ENCODE data around the gene CBX3. TPM values are rescaled to one million over a fixed set of nuclear protein-coding genes. Genes with fewer than 3 reads are reported as not detected.

CBX3 gene
- total RNA-seq, 2 experiments from 2014 or later: 252 to 364 TPM

DNA sequence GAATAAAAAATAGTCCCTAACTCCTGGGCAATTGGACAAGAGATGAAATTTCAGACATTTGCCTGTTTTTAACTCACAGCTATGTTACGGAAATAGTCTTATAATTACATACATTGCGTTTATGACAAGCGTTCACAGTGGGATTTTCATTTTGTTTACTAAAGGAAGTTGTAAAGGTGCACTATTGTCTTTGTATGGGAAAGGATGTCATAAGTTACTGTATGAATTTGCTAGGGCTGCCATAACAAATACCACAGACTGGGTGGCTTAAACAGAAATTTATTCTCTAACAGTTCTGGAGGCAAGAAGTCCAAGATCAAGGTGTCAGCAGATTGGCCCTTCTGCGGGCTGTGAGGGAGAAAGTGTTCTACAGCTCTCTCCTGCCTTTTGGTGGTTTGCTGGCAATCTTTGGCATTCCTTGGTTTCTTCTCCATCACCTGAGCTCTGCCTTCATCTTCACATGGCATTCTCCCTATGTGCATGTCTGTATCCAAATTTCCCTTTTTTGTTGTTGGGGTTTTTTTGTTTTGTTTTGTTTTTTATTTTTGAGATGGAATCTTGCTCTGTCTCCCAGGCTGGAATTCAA lies 43.9 kb upstream of the CBX3 start:
- CTCF ChIA-PET (ENCODE audit: unreplicated experiment): no interaction called here
- H3K9me2 ChIP-seq (ENCODE audit: insufficient read depth, low read length): no peaks in the 10 kb centered on the region
- H3K36me3 ChIP-seq (ENCODE audit: insufficient read depth, low read length): no peaks in the 10 kb centered on the region; the same call in 1 of the 2 replicates
- TF ChIP-seq EZH2phosphoT487 (IDR thresholded peaks at IDR 0.05; ENCODE audit: borderline replicate concordance, low read depth, low read length): no peak
- TF ChIP-seq, protein P1, sequence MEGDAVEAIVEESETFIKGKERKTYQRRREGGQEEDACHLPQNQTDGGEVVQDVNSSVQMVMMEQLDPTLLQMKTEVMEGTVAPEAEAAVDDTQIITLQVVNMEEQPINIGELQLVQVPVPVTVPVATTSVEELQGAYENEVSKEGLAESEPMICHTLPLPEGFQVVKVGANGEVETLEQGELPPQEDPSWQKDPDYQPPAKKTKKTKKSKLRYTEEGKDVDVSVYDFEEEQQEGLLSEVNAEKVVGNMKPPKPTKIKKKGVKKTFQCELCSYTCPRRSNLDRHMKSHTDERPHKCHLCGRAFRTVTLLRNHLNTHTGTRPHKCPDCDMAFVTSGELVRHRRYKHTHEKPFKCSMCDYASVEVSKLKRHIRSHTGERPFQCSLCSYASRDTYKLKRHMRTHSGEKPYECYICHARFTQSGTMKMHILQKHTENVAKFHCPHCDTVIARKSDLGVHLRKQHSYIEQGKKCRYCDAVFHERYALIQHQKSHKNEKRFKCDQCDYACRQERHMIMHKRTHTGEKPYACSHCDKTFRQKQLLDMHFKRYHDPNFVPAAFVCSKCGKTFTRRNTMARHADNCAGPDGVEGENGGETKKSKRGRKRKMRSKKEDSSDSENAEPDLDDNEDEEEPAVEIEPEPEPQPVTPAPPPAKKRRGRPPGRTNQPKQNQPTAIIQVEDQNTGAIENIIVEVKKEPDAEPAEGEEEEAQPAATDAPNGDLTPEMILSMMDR (conservative IDR thresholded peaks at IDR 0.05; ENCODE audit: low read length): no peak
- H3K27ac ChIP-seq (ENCODE audit: low read depth, low read length, poor library complexity, severe bottlenecking): peak overlapping the region; percentile 60
- peaks cover 64% of the 10 kb centered on the region for H3K4me1 ChIP-seq (ENCODE audit: insufficient read depth, low read length, poor library complexity, severe bottlenecking)
- peak overlapping the region; percentile 89 for H3K4me2 ChIP-seq (ENCODE audit: low read length)
- no TSS peak for BruUV-seq (replicated peaks)
- H3K79me2 ChIP-seq (ENCODE audit: insufficient read depth, low read depth, low read length): peaks cover 74% of the 10 kb centered on the region
- H3K9me3 ChIP-seq (ENCODE audit: low read length): no peaks in the 10 kb centered on the region
- POLR2A ChIA-PET: interaction anchor here (0.6 to 4.2 kb wide), 14 partner anchors 8 to 327 kb away, joined by 3 to 22 read pairs (median 4); no protein-coding TSS in a partner anchor
- H2AFZ ChIP-seq (ENCODE audit: low read length): no peak overlapping the region
- intact Hi-C loops (cut with micrococcal nuclease; ENCODE audit: unreplicated experiment): loop anchor here (5.0 kb wide), 1 partner anchor 1315 kb away; no protein-coding TSS in a partner anchor
- no peak for DNase-seq (ENCODE audit: low spot score)
- peaks cover 6% of the 10 kb centered on the region; the same call in 1 of the 2 replicates for H4K20me1 ChIP-seq (ENCODE audit: insufficient read depth, low read length)
- peak overlapping the region; percentile 60 for H3K4me3 ChIP-seq (ENCODE audit: low read depth, low read length, poor library complexity, severe bottlenecking)

GRCh38 chr7:26159243-26159642 lies 42.3 kb upstream of the CBX3 start:
- H3K4me3 ChIP-seq (ENCODE audit: low read depth, low read length, poor library complexity, severe bottlenecking): no peak overlapping the region
- peaks cover 6% of the 10 kb centered on the region; the same call in 1 of the 2 replicates for H4K20me1 ChIP-seq (ENCODE audit: insufficient read depth, low read length)
- intact Hi-C loops (cut with micrococcal nuclease; ENCODE audit: unreplicated experiment): loop anchor here (5.0 kb wide), 1 partner anchor 1317 kb away; no protein-coding TSS in a partner anchor
- H3K9me3 ChIP-seq (ENCODE audit: low read length): no peaks in the 10 kb centered on the region
- H2AFZ ChIP-seq (ENCODE audit: low read length): no peak overlapping the region
- no peak overlapping the region for H3K4me2 ChIP-seq (ENCODE audit: low read length)
- no peaks in the 10 kb centered on the region for H3K9me2 ChIP-seq (ENCODE audit: insufficient read depth, low read length)
- H3K4me1 ChIP-seq (ENCODE audit: insufficient read depth, low read length, poor library complexity, severe bottlenecking): peaks cover 57% of the 10 kb centered on the region
- no peaks in the 10 kb centered on the region; the same call in 1 of the 2 replicates for H3K36me3 ChIP-seq (ENCODE audit: insufficient read depth, low read length)
- no peak for DNase-seq (ENCODE audit: low spot score)
- ChIA-PET POLR2A (interaction anchor here (0.6 to 4.2 kb wide), 2 partner anchors 7 to 61 kb away, joined by 3 to 22 read pairs; no protein-coding TSS in a partner anchor), CTCF (ENCODE audit: unreplicated experiment) (no interaction called here)
- no peak overlapping the region for H3K27ac ChIP-seq (ENCODE audit: low read depth, low read length, poor library complexity, severe bottlenecking)
- TF ChIP-seq EZH2phosphoT487 (IDR thresholded peaks at IDR 0.05; ENCODE audit: borderline replicate concordance, low read depth, low read length): no peak
- TF ChIP-seq, protein P1 (conservative IDR thresholded peaks at IDR 0.05; ENCODE audit: low read length): no peak
- peaks cover 62% of the 10 kb centered on the region for H3K79me2 ChIP-seq (ENCODE audit: insufficient read depth, low read depth, low read length)
- no TSS peak for BruUV-seq (replicated peaks)

GRCh38 chr7:26160896-26161295 lies 40.6 kb upstream of the CBX3 start:
- no peak for TF ChIP-seq EZH2phosphoT487 (IDR thresholded peaks at IDR 0.05; ENCODE audit: borderline replicate concordance, low read depth, low read length)
- Histone ChIP-seq H3K4me1 (ENCODE audit: insufficient read depth, low read length, poor library complexity, severe bottlenecking) (peaks cover 41% of the 10 kb centered on the region), H3K36me3 (ENCODE audit: insufficient read depth, low read length) (no peaks in the 10 kb centered on the region; the same call in 1 of the 2 replicates), H2AFZ (ENCODE audit: low read length) (no peak overlapping the region), H3K9me2 (ENCODE audit: insufficient read depth, low read length) (no peaks in the 10 kb centered on the region), H3K4me2 (ENCODE audit: low read length) (no peak overlapping the region), H3K9me3 (ENCODE audit: low read length) (no peaks in the 10 kb centered on the region), H3K27ac (ENCODE audit: low read depth, low read length, poor library complexity, severe bottlenecking) (no peak overlapping the region), H3K79me2 (ENCODE audit: insufficient read depth, low read depth, low read length) (peaks cover 45% of the 10 kb centered on the region), H4K20me1 (ENCODE audit: insufficient read depth, low read length) (peaks cover 6% of the 10 kb centered on the region; the same call in 1 of the 2 replicates), H3K4me3 (ENCODE audit: low read depth, low read length, poor library complexity, severe bottlenecking) (no peak overlapping the region)
- POLR2A ChIA-PET: interaction anchor here (0.6 to 2.2 kb wide), 7 partner anchors 9 to 71 kb away, joined by 3 to 9 read pairs (median 4); partner anchors contain the start of genes HNRNPA2B1 and NFE2L3
- no TSS peak for BruUV-seq (replicated peaks)
- CTCF ChIA-PET (ENCODE audit: unreplicated experiment): no interaction called here
- no peak for DNase-seq (ENCODE audit: low spot score)
- intact Hi-C loops (cut with micrococcal nuclease; ENCODE audit: unreplicated experiment): no loop called here
